ENCODE data around the gene GRAMD2A. TPM values are rescaled to one million over a fixed set of nuclear protein-coding genes. Genes with fewer than 3 reads are reported as not detected.

The GRAMD2A gene
- not detected in 2 replicates for total RNA-seq (2014; rRNA removed; shearing (Covaris generic))
- not detected in 2 replicates for polyA plus RNA-seq (2015; cell fraction: cytosol; rRNA removed)
- polyA plus RNA-seq (2015; cell fraction: nucleus; rRNA removed), result not detected in 2 replicates

DNA sequence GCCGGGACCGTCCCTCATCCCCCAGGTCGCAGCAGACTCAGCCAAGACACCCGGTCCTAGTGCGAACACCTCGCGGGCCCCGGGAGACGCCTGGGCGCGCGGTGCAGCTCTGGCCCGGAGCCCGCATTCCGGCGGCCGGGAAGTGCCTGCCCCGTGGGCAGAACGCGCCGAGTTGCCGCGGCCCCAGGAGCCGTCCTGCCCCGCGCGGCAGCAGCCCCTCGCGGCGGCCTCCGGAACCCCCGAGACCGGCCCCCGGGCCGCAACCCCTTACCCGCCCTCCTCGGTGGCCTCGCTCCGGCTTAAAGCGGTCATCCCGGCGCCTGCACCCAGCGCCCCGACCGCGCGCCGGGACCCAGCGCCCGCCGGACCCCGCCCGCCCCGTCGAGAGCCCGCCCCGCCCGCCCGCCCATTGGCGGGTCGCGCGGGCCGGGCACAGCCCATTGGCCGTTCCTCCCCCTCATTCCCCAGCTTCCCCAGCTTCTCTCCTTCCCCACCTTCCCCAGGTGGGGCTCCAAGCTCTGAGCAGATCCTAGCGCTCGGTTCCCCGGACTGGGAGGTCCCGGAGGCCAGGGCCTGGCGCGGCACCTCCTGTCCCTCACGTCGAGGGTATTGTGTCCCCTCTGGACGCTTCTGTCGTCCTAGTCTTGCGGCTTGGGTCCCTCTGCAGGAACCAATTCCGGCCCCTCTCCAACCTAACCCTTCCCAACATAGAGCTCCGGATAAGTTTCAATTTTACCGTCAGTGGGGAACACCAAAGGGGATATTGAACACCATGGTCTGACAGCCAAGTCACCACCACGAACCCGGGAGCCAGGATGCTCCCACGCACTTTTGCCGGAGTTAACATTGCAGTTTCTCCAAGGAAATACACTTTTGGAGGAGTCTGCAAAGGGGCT is at the start of gene GRAMD2A:
Gene GRAMD2A, minus strand, starts transcription at position 328 of the 896 bp plus-strand sequence.
- no peak for DNase-seq (ENCODE audit: low read depth, low spot score)
- in situ Hi-C loops (cut with HindIII; ENCODE audit: low pct_unique_long_range_greater_than_20kb, low sequenced_read_pairs), result no loop called here

- in situ Hi-C loops (cut with HindIII; ENCODE audit: low pct_unique_long_range_greater_than_20kb, low sequenced_read_pairs), result no loop called here
- DNase-seq (ENCODE audit: low read depth, low spot score), result no peak
These were observed 45.3 kb upstream of the GRAMD2A start for GRCh38 chr15:72242775-72243370.

DNA sequence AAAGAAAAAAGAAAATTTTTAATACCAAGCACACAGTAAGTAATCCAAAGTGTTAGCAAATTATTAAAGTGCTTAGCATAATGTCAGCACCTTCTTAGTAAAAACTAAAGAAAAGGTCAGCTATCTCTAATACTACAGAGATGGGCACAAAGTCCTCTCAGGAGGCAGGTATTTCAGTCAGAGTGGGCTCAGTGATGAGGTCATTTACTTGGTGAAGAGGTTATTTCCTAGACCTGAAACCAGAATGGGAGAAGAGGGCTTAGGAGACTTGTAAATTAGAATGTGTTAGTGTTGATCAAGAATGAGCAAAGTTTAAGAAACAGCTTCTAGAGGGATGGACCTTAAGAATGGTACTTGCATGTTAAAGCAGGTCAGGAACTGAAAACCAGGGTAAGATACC is 42.1 kb upstream of the GRAMD2A start:
- no peak for DNase-seq (ENCODE audit: low read depth, low spot score)
- in situ Hi-C loops (cut with HindIII; ENCODE audit: low pct_unique_long_range_greater_than_20kb, low sequenced_read_pairs), result no loop called here

DNA sequence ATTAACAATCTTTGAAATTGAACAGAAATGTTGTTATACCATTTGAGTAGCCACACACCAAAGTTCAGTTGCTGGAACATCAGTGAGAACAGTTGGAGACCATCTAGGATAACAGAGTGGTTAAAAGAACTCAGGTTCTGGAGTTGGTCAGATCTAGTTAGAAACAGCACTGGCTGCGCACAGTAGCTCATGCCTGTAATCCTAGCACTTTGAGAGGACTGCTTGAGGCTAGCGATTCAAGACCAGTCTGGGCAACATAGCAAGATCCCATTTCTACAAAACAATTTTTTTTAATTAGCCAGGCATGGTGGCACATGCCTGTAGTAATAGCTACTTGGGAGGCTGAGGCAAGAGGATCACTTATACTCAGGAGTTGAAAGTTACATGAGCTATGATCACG is 41.0 kb upstream of the GRAMD2A start:
- no peak for DNase-seq (ENCODE audit: low read depth, low spot score)
- in situ Hi-C loops (cut with HindIII; ENCODE audit: low pct_unique_long_range_greater_than_20kb, low sequenced_read_pairs), result no loop called here

- DNase-seq (ENCODE audit: low read depth, low spot score), result no peak
- in situ Hi-C loops (cut with HindIII; ENCODE audit: low pct_unique_long_range_greater_than_20kb, low sequenced_read_pairs), result no loop called here
These were observed 40.3 kb upstream of the GRAMD2A start for GRCh38 chr15:72237853-72238224.

GRCh38 chr15:72237029-72237852 is 39.7 kb upstream of the GRAMD2A start:
- peak; percentile 91 for DNase-seq (ENCODE audit: low read depth, low spot score)
- in situ Hi-C loops (cut with HindIII; ENCODE audit: low pct_unique_long_range_greater_than_20kb, low sequenced_read_pairs), result no loop called here

GRCh38 chr15:72236381-72237003 is 38.9 kb upstream of the GRAMD2A start:
- in situ Hi-C loops (cut with HindIII; ENCODE audit: low pct_unique_long_range_greater_than_20kb, low sequenced_read_pairs), result no loop called here
- no peak for DNase-seq (ENCODE audit: low read depth, low spot score)

DNA sequence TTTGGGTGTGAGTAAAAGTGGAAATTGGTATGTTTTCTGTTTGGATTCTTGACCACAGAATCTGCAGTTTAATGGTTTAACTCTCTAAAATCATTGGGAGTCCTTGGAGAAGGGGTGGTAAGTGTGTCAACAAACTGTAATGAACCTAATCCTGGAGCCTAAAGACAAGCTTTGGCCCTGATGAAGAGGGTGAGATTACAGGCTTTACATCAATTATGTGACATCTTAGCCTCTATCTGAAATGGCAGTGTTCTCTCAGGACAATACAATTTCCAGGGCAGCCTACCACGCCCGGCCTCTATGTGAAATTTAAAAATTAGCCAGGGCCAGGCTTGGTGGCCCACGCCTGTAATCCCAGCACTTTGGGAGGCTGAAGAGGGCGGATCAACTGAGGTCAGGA is 37.7 kb upstream of the GRAMD2A start:
- in situ Hi-C loops (cut with HindIII; ENCODE audit: low pct_unique_long_range_greater_than_20kb, low sequenced_read_pairs), result no loop called here

GRCh38 chr15:72233769-72234168 is 36.2 kb upstream of the GRAMD2A start:
- in situ Hi-C loops (cut with HindIII; ENCODE audit: low pct_unique_long_range_greater_than_20kb, low sequenced_read_pairs), result no loop called here
- no peak for DNase-seq (ENCODE audit: low read depth, low spot score)

More for the DNA sequence above, 37.7 kb upstream of the GRAMD2A start:
- no peak for DNase-seq (ENCODE audit: low read depth, low spot score)

GRCh38 chr15:72231833-72232478 is 34.4 kb upstream of the GRAMD2A start:
- in situ Hi-C loops (cut with HindIII; ENCODE audit: low pct_unique_long_range_greater_than_20kb, low sequenced_read_pairs), result no loop called here
- peak; percentile 56 for DNase-seq (ENCODE audit: low read depth, low spot score)

DNA sequence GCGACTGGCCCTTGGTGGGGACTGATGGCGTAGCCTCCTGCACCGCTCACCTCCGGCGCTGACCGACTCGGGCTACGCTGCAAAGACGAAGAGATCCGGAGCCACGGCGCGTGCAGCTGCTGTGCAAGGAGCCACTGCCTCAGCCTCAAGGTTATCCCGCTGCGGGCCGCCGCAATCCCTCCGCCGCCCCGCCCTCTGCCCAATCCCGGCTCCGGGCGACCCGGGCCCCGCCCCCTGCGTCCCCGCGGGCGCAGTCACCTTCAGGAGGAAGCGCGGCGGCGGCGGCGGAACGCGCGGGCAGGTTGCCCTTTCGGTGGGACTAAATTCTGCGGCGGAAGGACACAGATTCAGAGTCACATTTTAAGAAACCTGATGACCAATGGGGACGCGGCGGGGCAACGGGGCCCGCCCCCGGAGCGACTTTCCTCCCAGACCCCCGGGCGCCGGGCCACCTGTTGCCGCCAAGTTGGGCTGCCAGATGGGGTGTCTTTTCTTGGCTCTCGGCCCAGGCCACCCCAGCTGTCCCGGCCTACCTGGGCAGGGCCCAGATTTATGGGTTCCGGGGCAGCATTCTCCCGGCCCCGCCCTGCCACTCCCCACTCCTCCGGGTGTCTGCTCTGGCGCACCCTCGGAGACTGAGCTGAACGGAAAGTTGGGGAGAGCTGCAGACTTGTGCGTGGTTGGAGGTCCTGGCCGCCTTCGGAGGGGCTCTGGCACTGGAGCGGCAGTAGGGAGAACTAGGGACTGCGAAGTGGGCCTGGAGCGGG is 33.7 kb upstream of the GRAMD2A start, which contains the start of gene PKM:
Gene PKM, minus strand, starts transcription at position 125 of the 767 bp plus-strand sequence. CDS start 12,093 bp downstream, outside the sequence.
- in situ Hi-C loops (cut with HindIII; ENCODE audit: low pct_unique_long_range_greater_than_20kb, low sequenced_read_pairs), result no loop called here
- DNase-seq (ENCODE audit: low read depth, low spot score), result peak; percentile 93

DNA sequence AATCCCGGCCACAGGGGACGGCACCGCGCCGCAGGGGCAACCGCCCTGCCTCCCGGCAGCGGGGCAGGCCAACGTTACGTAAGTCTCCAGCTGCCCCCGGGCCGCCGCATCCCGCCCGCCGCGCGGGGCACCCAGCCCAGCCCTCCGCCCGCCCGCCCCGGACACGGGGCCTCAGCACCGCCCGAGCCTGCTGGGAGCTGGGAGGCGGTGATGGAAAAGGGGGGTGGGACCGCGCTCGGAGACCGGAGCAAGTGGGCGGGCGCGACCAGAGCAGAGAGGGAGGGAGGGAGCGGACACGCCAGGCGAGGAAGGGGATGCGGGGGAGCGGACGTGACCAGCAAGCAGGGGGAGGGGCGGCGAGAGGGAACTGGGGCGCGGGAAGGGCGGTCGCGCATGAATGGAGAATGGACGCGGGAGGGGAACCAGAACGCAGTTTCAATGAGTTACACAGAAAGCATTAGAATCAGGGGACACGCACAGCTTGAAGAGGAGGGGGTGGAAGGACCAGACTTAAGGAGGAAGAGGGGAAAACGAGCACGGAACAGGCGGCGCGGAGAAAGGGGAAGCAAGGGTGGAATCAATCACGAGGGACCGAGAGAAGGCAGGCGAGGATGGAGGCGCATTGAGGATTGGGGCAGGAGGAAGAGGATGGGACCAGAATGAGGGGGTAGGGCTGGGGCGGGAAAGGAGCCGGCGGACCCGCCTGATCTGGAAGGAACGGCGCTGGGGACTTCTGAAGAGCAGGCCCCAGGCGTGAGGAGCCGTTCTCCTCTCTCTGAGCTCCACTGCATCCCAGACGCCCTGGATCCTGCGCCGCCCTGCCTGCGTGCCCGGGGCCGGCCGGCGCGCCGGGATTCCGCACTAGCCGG is 32.8 kb upstream of the GRAMD2A start:
- DNase-seq (ENCODE audit: low read depth, low spot score), result peak; percentile 82
- in situ Hi-C loops (cut with HindIII; ENCODE audit: low pct_unique_long_range_greater_than_20kb, low sequenced_read_pairs), result no loop called here

- DNase-seq (ENCODE audit: low read depth, low spot score), result no peak
- in situ Hi-C loops (cut with HindIII; ENCODE audit: low pct_unique_long_range_greater_than_20kb, low sequenced_read_pairs), result no loop called here
These were observed 32.3 kb upstream of the GRAMD2A start for GRCh38 chr15:72229947-72230196.

DNA sequence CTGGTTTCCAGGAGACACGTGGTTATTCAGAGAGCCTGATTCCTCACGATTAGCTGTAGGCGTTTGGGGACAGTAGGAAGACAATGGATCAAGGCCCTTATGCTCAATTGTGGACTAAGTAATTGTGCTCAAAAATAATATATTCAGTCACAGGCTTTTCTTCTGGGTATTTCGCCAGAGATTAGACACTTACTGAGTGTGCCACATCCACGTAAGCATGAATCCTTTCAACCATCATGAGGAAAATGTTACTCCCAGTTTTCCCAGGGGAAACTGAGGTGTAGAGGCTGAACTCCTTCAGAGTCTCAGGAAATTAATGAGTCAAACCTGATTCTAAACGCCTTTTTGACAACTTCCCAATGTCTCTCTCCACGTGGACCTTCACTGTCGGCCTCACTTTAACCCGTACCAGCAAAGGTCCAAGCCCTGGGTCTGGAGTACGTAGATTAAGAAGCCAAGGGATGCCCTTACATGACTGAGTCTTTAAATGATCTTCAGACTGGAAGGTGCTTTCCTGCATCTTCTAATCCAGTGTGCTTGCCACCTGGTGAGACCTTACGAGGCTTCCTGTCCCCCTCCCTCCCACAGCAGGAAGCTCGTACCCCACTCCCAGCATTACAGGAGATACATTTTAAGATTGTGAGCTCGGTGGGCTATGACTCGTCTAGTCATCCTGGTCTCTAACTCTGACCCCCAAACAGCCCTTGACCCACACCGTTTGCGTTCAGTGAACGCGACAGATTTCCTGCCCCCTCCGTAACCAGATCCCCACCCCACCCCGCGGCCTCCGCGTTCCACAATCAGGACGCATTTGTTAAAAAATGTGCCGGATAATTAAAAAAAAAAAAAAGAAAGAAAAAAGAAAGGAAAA is 31.7 kb upstream of the GRAMD2A start:
- DNase-seq (ENCODE audit: low read depth, low spot score), result no peak
- in situ Hi-C loops (cut with HindIII; ENCODE audit: low pct_unique_long_range_greater_than_20kb, low sequenced_read_pairs), result no loop called here

GRCh38 chr15:72227720-72228119 is 30.1 kb upstream of the GRAMD2A start:
- in situ Hi-C loops (cut with HindIII; ENCODE audit: low pct_unique_long_range_greater_than_20kb, low sequenced_read_pairs), result no loop called here
- no peak for DNase-seq (ENCODE audit: low read depth, low spot score)
